HUES6 (cell line): ENCODE measurements around the gene GFRA1.

Experiments used
- H3K27ac ChIP-seq: 2 replicates; pipeline ENCODE4 v1.7.0; 2013; ENCODE audit warnings: low read depth, mild to moderate bottlenecking, low read length, inconsistent platforms
- H3K27me3 ChIP-seq: 2 replicates; pipeline ENCODE4 v1.6.1; 2013; ENCODE audit warnings: low read length; ENCODE audit not compliant: control insufficient read depth, insufficient read depth
- H3K36me3 ChIP-seq: 2 replicates; pipeline ENCODE4 v1.6.1; 2013; ENCODE audit warnings: low read length; ENCODE audit not compliant: control insufficient read depth, insufficient read depth
- H3K4me1 ChIP-seq: 2 replicates; pipeline ENCODE4 v1.6.1; 2013; ENCODE audit warnings: low read length; ENCODE audit not compliant: control insufficient read depth, insufficient read depth
- H3K4me3 ChIP-seq: 2 replicates; pipeline ENCODE4 v1.5.1; 2013; ENCODE audit warnings: low read depth, low read length
- H3K9ac ChIP-seq: one replicate; pipeline ENCODE4 v1.6.1; 2013; ENCODE audit warnings: mild to moderate bottlenecking, low read length
- H3K9me3 ChIP-seq: 2 replicates; pipeline ENCODE4 v1.6.1; 2013; ENCODE audit warnings: low read depth, low read length; ENCODE audit not compliant: control insufficient read depth, insufficient read depth

GFRA1 gene

GRCh38 chr10:116139886-116140285, 133.1 kb downstream of the GFRA1 start:
- no peaks in the 10 kb centered on the region for H3K36me3 ChIP-seq
- no peaks in the 10 kb centered on the region for H3K9me3 ChIP-seq
- H3K4me1 ChIP-seq, result no peaks in the 10 kb centered on the region
- H3K9ac ChIP-seq, result no peak overlapping the region
- no peak overlapping the region for H3K27ac ChIP-seq
- H3K4me3 ChIP-seq, result no peak overlapping the region
- no peaks in the 10 kb centered on the region for H3K27me3 ChIP-seq

GRCh38 chr10:116138897-116139296, 134.1 kb downstream of the GFRA1 start:
- no peak overlapping the region for H3K9ac ChIP-seq
- H3K27ac ChIP-seq, result no peak overlapping the region
- H3K9me3 ChIP-seq, result no peaks in the 10 kb centered on the region
- no peaks in the 10 kb centered on the region for H3K36me3 ChIP-seq
- H3K4me1 ChIP-seq, result no peaks in the 10 kb centered on the region
- H3K27me3 ChIP-seq, result no peaks in the 10 kb centered on the region
- no peak overlapping the region for H3K4me3 ChIP-seq

GRCh38 chr10:116136261-116136660, 136.7 kb downstream of the GFRA1 start:
- no peak overlapping the region for H3K27ac ChIP-seq
- no peaks in the 10 kb centered on the region for H3K4me1 ChIP-seq
- no peaks in the 10 kb centered on the region for H3K27me3 ChIP-seq
- no peaks in the 10 kb centered on the region for H3K9me3 ChIP-seq
- no peaks in the 10 kb centered on the region for H3K36me3 ChIP-seq
- H3K9ac ChIP-seq, result no peak overlapping the region
- no peak overlapping the region for H3K4me3 ChIP-seq

GRCh38 chr10:116134322-116134721, 138.7 kb downstream of the GFRA1 start:
- no peak overlapping the region for H3K9ac ChIP-seq
- H3K4me1 ChIP-seq, result no peaks in the 10 kb centered on the region
- H3K27ac ChIP-seq, result no peak overlapping the region
- no peak overlapping the region for H3K4me3 ChIP-seq
- H3K27me3 ChIP-seq, result no peaks in the 10 kb centered on the region
- H3K9me3 ChIP-seq, result no peaks in the 10 kb centered on the region
- H3K36me3 ChIP-seq, result no peaks in the 10 kb centered on the region

- H3K9ac ChIP-seq, result no peak overlapping the region
- H3K9me3 ChIP-seq, result no peaks in the 10 kb centered on the region
- H3K27me3 ChIP-seq, result no peaks in the 10 kb centered on the region
These were observed 139.4 kb downstream of the GFRA1 start for GRCh38 chr10:116133634-116134033.

GRCh38 chr10:116132780-116133399, 140.1 kb downstream of the GFRA1 start:
- no peak overlapping the region for H3K4me3 ChIP-seq
- no peak overlapping the region for H3K9ac ChIP-seq
- H3K36me3 ChIP-seq, result no peaks in the 10 kb centered on the region
- no peaks in the 10 kb centered on the region for H3K27me3 ChIP-seq
- H3K4me1 ChIP-seq, result no peaks in the 10 kb centered on the region
- no peaks in the 10 kb centered on the region for H3K9me3 ChIP-seq
- H3K27ac ChIP-seq, result no peak overlapping the region

More at GRCh38 chr10:116133634-116134033, 139.4 kb downstream of the GFRA1 start:
- Histone ChIP-seq H3K4me3 (no peak overlapping the region), H3K36me3 (no peaks in the 10 kb centered on the region), H3K4me1 (no peaks in the 10 kb centered on the region), H3K27ac (no peak overlapping the region)

GRCh38 chr10:116130006-116130405, 143.0 kb downstream of the GFRA1 start:
- H3K4me3 ChIP-seq, result no peak overlapping the region
- no peaks in the 10 kb centered on the region for H3K9me3 ChIP-seq
- no peaks in the 10 kb centered on the region for H3K36me3 ChIP-seq
- no peak overlapping the region for H3K27ac ChIP-seq
- H3K27me3 ChIP-seq, result no peaks in the 10 kb centered on the region
- peaks cover 5% of the 10 kb centered on the region for H3K4me1 ChIP-seq
- no peak overlapping the region for H3K9ac ChIP-seq

GRCh38 chr10:116126954-116127695, 145.9 kb downstream of the GFRA1 start:
- Histone ChIP-seq H3K27ac (no peak overlapping the region), H3K4me1 (peaks cover 6% of the 10 kb centered on the region), H3K9ac (no peak overlapping the region), H3K4me3 (no peak overlapping the region), H3K27me3 (peaks cover 1% of the 10 kb centered on the region; the same call in 1 of the 2 replicates), H3K36me3 (no peaks in the 10 kb centered on the region), H3K9me3 (no peaks in the 10 kb centered on the region)

GRCh38 chr10:116126239-116126638, 146.8 kb downstream of the GFRA1 start:
- Histone ChIP-seq H3K27me3 (peaks cover 3% of the 10 kb centered on the region; the same call in 1 of the 2 replicates), H3K27ac (no peak overlapping the region), H3K9me3 (no peaks in the 10 kb centered on the region), H3K4me1 (peaks cover 6% of the 10 kb centered on the region), H3K36me3 (no peaks in the 10 kb centered on the region), H3K9ac (no peak overlapping the region), H3K4me3 (no peak overlapping the region)

- H3K9ac ChIP-seq, result no peak overlapping the region
- H3K4me1 ChIP-seq, result peaks cover 6% of the 10 kb centered on the region
- H3K9me3 ChIP-seq, result no peaks in the 10 kb centered on the region
- H3K4me3 ChIP-seq, result no peak overlapping the region
- H3K36me3 ChIP-seq, result no peaks in the 10 kb centered on the region
- no peak overlapping the region for H3K27ac ChIP-seq
- peaks cover 3% of the 10 kb centered on the region; the same call in 1 of the 2 replicates for H3K27me3 ChIP-seq
These were observed 147.8 kb downstream of the GFRA1 start for GRCh38 chr10:116125180-116125579.

GRCh38 chr10:116124777-116125176, 148.2 kb downstream of the GFRA1 start:
- H3K36me3 ChIP-seq, result no peaks in the 10 kb centered on the region
- peaks cover 6% of the 10 kb centered on the region for H3K4me1 ChIP-seq
- no peak overlapping the region for H3K4me3 ChIP-seq
- H3K9ac ChIP-seq, result no peak overlapping the region
- H3K27ac ChIP-seq, result no peak overlapping the region
- H3K9me3 ChIP-seq, result no peaks in the 10 kb centered on the region
- peaks cover 3% of the 10 kb centered on the region; the same call in 1 of the 2 replicates for H3K27me3 ChIP-seq
